ENCODE measurements around the gene FGD2. TPM values are rescaled to one million over a fixed set of nuclear protein-coding genes. Genes with fewer than 3 reads are reported as not detected.
A peak's percentile ranks its signal among the peaks of the same experiment; 100 is the strongest.

The FGD2 gene
- total and polyA plus RNA-seq, 2 of the 4 experiments (the other 2 are of a cell fraction), result 0.07 TPM; not detected in 1

DNA sequence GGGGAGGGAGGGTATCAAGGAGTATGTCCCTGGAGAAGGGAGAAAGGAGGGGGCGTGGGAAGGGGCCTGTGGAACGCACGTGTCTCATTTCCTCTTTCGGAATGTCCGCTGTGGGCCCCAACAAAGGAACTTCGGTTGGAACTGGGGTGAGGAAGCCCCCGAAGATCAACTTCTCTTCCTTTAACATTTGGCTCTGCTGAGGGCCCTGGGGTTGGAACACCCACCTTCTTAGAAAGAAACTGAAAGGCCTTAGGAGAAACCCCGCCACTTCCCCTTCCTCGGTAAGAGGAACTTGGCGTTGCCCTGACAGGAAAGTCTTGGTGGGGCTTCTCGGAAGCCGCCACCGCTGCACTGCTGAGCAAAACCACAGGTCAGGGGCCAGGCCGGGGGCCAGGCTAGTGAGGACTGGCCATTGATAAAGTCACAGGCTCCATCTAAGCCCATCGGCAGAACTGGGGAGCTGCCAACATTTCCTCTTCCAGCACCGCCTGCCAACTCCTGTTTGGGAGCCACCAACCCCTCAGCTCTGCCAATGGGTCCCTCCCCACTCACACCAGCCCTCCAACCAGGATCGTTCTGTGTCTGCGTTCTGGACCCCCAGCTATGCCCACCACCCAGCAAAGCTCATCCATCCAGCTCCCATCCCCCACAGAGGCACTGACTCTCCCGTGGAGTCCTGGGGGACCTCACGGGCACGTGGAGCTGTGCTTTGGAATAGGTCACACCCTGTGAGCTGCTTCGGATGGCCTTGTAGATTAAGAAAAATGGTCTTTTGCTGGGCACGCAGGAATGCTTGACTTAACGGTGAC, 44.8 kb downstream of the FGD2 start:
- Histone ChIP-seq H3K79me1 (ENCODE audit: low read depth in 1 of 2, low read length in 2 of 2) (no peaks in the 10 kb centered on the region), H2BK20ac (ENCODE audit: low read depth, low read length) (no peak overlapping the region), H3K4me1 (ENCODE audit: control insufficient read depth, insufficient read depth, low read length) (peaks cover 6% of the 10 kb centered on the region), H2AK9ac (replicated peaks; ENCODE audit: low read depth, low read length, poor library complexity) (peak overlapping the region; percentile 47), H3K27ac (ENCODE audit: insufficient read depth, low read length) (no peak overlapping the region), H2BK5ac (ENCODE audit: low read depth, low read length, poor library complexity, severe bottlenecking) (no peak overlapping the region), H3K4me2 (ENCODE audit: low read depth, low read length) (no peak overlapping the region), H3K9me3 (ENCODE audit: control insufficient read depth, insufficient read depth, low read length) (no peaks in the 10 kb centered on the region), H2AFZ (replicated peaks; ENCODE audit: low read length, poor library complexity) (peak overlapping the region; percentile 37), H3K18ac (ENCODE audit: low read depth, low read length) (no peak overlapping the region), H3K9me1 (ENCODE audit: insufficient read depth, low read length) (0 out of 2 replicates have a peak, but pooled peaks cover 3% of the 10 kb centered on the region), H3K9ac (ENCODE audit: low read depth, low read length) (no peak overlapping the region), H3K56ac (ENCODE audit: extremely low read depth, insufficient read depth, low read length) (no peak overlapping the region), H4K20me1 (ENCODE audit: insufficient read depth, low read length) (0 out of 2 replicates have a peak, but pooled peaks cover 3% of the 10 kb centered on the region), H4K5ac (ENCODE audit: low read depth, low read length) (no peak overlapping the region), H3K4me3 (ENCODE audit: insufficient read depth, low read depth, low read length) (no peak overlapping the region), H2AK5ac (ENCODE audit: low read depth, low read length) (0 out of 2 replicates have a peak overlapping the region, but pooled peaks have one; percentile 32), H3K27me3 (ENCODE audit: control insufficient read depth, insufficient read depth, low read length) (no peaks in the 10 kb centered on the region; the same call in 1 of the 2 replicates), H4K8ac (ENCODE audit: low read depth in 2 of 2, low read length in 2 of 2) (no peak overlapping the region), H3K23ac (ENCODE audit: low read depth, low read length) (no peak overlapping the region), H2BK15ac (ENCODE audit: low read depth, low read length) (no peak overlapping the region), H2BK120ac (ENCODE audit: low read depth, low read length) (no peak overlapping the region), H3K4ac (ENCODE audit: low read depth, low read length) (0 out of 2 replicates have a peak overlapping the region, but pooled peaks have one; percentile 13), H3K14ac (replicated peaks; ENCODE audit: low read depth, low read length) (no peak overlapping the region), H3K36me3 (ENCODE audit: control insufficient read depth, insufficient read depth, low read length) (no peaks in the 10 kb centered on the region), H4K91ac (ENCODE audit: insufficient read depth, low read depth, low read length) (no peak overlapping the region)
- TF ChIP-seq MAFK (IDR thresholded peaks at IDR 0.05; ENCODE audit: low read depth, low read length), result no peak
- TF ChIP-seq, protein P1, sequence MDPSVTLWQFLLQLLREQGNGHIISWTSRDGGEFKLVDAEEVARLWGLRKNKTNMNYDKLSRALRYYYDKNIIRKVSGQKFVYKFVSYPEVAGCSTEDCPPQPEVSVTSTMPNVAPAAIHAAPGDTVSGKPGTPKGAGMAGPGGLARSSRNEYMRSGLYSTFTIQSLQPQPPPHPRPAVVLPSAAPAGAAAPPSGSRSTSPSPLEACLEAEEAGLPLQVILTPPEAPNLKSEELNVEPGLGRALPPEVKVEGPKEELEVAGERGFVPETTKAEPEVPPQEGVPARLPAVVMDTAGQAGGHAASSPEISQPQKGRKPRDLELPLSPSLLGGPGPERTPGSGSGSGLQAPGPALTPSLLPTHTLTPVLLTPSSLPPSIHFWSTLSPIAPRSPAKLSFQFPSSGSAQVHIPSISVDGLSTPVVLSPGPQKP (IDR thresholded peaks at IDR 0.05; ENCODE audit: borderline replicate concordance, low read depth, low read length), result no peak
- TF ChIP-seq SMC3 (IDR thresholded peaks at IDR 0.05; ENCODE audit: low read depth, low read length), result no peak
- no peak for TF ChIP-seq USF2 (IDR thresholded peaks at IDR 0.05; ENCODE audit: low read depth, low read length)
- TF ChIP-seq CEBPB (IDR thresholded peaks at IDR 0.05; ENCODE audit: low read depth, low read length), result no peak
- TF ChIP-seq, protein P2, sequence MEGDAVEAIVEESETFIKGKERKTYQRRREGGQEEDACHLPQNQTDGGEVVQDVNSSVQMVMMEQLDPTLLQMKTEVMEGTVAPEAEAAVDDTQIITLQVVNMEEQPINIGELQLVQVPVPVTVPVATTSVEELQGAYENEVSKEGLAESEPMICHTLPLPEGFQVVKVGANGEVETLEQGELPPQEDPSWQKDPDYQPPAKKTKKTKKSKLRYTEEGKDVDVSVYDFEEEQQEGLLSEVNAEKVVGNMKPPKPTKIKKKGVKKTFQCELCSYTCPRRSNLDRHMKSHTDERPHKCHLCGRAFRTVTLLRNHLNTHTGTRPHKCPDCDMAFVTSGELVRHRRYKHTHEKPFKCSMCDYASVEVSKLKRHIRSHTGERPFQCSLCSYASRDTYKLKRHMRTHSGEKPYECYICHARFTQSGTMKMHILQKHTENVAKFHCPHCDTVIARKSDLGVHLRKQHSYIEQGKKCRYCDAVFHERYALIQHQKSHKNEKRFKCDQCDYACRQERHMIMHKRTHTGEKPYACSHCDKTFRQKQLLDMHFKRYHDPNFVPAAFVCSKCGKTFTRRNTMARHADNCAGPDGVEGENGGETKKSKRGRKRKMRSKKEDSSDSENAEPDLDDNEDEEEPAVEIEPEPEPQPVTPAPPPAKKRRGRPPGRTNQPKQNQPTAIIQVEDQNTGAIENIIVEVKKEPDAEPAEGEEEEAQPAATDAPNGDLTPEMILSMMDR (conservative IDR thresholded peaks at IDR 0.05; ENCODE audit: low read depth, low read length), result no peak
- no peak for TF ChIP-seq CHD1 (IDR thresholded peaks at IDR 0.05; ENCODE audit: low read depth, low read length)
- no peak for TF ChIP-seq NFE2L2 (IDR thresholded peaks at IDR 0.05; ENCODE audit: low read depth, low read length)
- dilution Hi-C loops (cut with HindIII; ENCODE audit: low sequenced_read_pairs, unreplicated experiment) (no loop called here), intact Hi-C loops (cut with micrococcal nuclease) (no loop called here), in situ Hi-C loops (cut with MboI; ENCODE audit: low sequenced_read_pairs) (loop anchor here (5.0 to 10.0 kb wide), 2 partner anchors 122 to 155 kb away; partner anchors contain the start of gene PIM1)
- ATAC-seq (ENCODE audit: low read depth) (no peak), DNase-seq (no peak)
- ChIA-PET POLR2A (ENCODE audit: unreplicated experiment) (no interaction called here), CTCF (interaction anchor here (0.6 to 2.6 kb wide), 3 partner anchors 81 to 122 kb away, joined by 3 to 20 read pairs (median 7); no protein-coding TSS in a partner anchor)
- no TSS peak for BruUV-seq (replicated peaks)
- 78% methylated on average over 12 of the region's 24 CpGs; no CpG with 5 or more reads in 1 of the 2 experiments for WGBS, 2 experiments (ENCODE audit: extremely low coverage in 2 of 2, insufficient read length in 1 of 2)
